ENCODE measurements around the gene UBE2I. TPM values are rescaled to one million over a fixed set of nuclear protein-coding genes. Genes with fewer than 3 reads are reported as not detected.

Gene UBE2I
- total and polyA plus RNA-seq, 12 donors = 50.7 to 203 (median 89.2) TPM

DNA sequence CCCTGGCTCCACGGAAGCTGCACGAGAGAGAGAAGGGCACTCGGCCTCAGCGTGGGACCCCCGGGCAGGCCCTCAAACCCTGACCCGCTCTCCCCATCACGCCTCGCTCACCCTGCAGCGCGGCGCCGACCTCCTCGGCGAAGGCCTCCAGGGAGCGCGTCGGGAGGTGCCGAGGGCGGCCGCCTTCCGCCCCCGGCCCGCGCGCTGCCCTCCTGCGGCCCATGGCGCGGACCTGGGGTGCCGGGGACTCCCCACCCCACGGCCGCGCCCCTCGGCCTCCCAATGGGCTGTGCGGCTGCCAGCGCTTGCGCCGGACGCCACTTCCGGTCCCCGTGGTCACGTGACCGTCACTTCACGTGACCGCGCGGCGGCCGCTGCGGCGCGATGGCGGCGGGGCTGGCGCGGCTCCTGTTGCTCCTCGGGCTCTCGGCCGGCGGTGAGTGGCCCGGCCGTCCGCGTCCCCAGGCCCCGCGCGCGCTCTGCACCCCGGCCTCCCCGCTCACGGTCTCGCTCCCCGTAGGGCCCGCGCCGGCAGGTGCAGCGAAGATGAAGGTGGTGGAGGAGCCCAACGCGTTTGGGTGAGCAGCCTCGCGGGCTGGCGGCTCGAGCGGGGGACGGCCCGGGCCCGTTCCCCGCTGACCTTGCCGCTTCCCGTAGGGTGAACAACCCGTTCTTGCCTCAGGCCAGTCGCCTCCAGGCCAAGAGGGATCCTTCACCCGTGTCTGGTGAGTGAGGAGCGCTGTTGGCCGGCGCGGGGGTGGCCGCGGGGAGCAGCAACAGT, 42.3 kb downstream of the UBE2I start, which contains the start of the genes GNPTG and TSR3:
Gene GNPTG, plus strand, starts transcription at position 350 of the 781 bp plus-strand sequence. Its CDS starts 35 bp downstream, at position 385.
Gene TSR3, minus strand, starts transcription at position 297 of the 781 bp plus-strand sequence. Its CDS starts 74 bp downstream, at position 223.
- H3K27ac ChIP-seq = peak within 1 kb of the TSS in 4 of 5 donors; percentile 1 to 85 (median 68)
- H3K27me3 ChIP-seq = no peaks in the 10 kb centered on the region
- H3K36me3 ChIP-seq (replicated peaks in 1 of 2) = peaks cover 0 to 32% of the 10 kb centered on the region in 2 donors
- TF ChIP-seq, protein P1, sequence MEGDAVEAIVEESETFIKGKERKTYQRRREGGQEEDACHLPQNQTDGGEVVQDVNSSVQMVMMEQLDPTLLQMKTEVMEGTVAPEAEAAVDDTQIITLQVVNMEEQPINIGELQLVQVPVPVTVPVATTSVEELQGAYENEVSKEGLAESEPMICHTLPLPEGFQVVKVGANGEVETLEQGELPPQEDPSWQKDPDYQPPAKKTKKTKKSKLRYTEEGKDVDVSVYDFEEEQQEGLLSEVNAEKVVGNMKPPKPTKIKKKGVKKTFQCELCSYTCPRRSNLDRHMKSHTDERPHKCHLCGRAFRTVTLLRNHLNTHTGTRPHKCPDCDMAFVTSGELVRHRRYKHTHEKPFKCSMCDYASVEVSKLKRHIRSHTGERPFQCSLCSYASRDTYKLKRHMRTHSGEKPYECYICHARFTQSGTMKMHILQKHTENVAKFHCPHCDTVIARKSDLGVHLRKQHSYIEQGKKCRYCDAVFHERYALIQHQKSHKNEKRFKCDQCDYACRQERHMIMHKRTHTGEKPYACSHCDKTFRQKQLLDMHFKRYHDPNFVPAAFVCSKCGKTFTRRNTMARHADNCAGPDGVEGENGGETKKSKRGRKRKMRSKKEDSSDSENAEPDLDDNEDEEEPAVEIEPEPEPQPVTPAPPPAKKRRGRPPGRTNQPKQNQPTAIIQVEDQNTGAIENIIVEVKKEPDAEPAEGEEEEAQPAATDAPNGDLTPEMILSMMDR (IDR thresholded peaks at IDR 0.05) = no peak
- TF ChIP-seq POLR2A (IDR thresholded peaks at IDR 0.05) = peak; percentile 73 to 83
- peak within 1 kb of the TSS; percentile 42 to 90 (median 66) for H3K4me3 ChIP-seq
- H3K9me3 ChIP-seq (replicated peaks in 1 of 3) = no peaks in the 10 kb centered on the region
- WGBS, 4 donors = 0 to 2% (median 0%) methylated on average over 11 to 98 of the region's 98 CpGs
- H3K4me1 ChIP-seq (replicated peaks in 1 of 2) = peaks cover 30 to 48% of the 10 kb centered on the region in 2 donors
- intact Hi-C loops (cut with DNase I) = loop anchor here in 1 of 2 donors (5.0 kb wide), 1 partner anchor 39 kb away; no protein-coding TSS in a partner anchor
- DNase-seq = peak; percentile 80 to 89 (median 85)

DNA sequence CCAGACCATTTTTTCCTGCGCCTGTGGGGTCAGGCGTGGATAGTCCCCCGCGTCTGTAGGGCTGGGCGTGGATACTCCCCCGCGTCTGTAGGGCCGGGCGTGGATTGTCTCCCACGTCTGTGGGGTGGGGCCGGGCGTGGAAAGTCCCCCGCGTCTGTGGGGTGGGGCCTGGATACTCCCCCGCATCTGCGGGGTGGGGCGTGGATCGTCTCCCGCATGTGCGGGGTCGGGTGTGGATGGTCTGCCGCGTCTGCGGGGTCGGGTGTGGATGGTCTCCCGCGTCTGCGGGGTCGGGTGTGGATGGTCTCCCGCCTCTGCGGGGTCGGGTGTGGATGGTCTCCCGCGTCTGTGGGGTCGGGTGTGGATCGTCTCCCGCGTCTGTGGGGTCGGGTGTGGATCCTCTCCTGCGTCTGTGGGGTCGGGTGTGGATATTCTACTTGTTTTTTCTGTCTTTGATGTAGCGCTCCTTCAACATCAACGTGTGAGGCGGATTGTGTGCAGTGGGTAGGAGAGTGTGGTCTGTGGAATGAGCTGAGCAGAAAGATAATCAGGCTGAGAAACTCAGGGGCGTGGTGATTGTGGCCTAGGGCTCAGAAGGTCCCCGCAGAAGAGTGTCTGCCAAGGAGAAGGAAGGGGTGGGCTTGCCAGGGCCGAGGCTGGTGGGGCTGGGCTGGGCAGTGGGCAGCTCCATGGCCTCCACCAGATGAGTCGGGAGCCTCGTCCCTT, 45.5 kb downstream of the UBE2I start:
- TF ChIP-seq, protein P1 (IDR thresholded peaks at IDR 0.05) = no peak
- TF ChIP-seq POLR2A (IDR thresholded peaks at IDR 0.05) = no peak
- Histone ChIP-seq H3K4me3 (no peak overlapping the region), H3K27ac (peak overlapping the region; percentile 86 to 98 (median 95)), H3K36me3 (replicated peaks in 1 of 2) (peaks cover 0 to 4% of the 10 kb centered on the region in 2 donors), H3K27me3 (no peaks in the 10 kb centered on the region), H3K9me3 (replicated peaks in 1 of 3) (no peaks in the 10 kb centered on the region), H3K4me1 (replicated peaks in 1 of 2) (peaks cover 58 to 65% of the 10 kb centered on the region in 2 donors)
- 85 to 86% (median 85%) methylated on average over 36 to 49 of the region's 49 CpGs for WGBS, 4 donors
- intact Hi-C loops (cut with DNase I) = loop anchor here in 1 of 2 donors (5.0 kb wide), 1 partner anchor 43 kb away; no protein-coding TSS in a partner anchor
- DNase-seq = no peak

DNA sequence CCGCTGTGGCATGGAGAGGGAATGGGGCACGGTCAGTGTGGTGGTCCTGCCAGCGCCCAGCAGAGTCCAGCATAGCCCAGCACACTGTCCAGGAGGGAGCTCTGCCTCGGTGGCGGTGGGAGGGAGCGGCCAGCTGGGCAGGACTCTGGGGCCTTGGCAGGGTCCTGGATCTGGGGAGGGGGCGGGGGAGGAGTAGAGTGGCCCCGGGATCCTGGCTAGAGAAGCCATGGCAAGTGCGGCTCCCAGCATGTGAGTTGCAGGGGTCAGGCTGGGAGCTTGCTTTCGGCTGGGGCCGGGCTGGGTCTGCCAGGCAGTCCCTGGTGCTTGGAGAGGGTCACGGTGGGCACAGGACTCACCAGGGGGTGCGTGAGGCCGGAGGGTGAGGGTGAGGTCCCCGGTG, 46.2 kb downstream of the UBE2I start:
- intact Hi-C loops (cut with DNase I) = no loop called here
- Histone ChIP-seq H3K27me3 (no peaks in the 10 kb centered on the region), H3K4me1 (replicated peaks in 1 of 2) (peaks cover 57 to 62% of the 10 kb centered on the region in 2 donors), H3K27ac (peak overlapping the region; percentile 86 to 98 (median 95)), H3K9me3 (replicated peaks in 1 of 3) (no peaks in the 10 kb centered on the region), H3K4me3 (peak overlapping the region in 1 of 4 donors; percentile 31), H3K36me3 (replicated peaks in 1 of 2) (peaks cover 0 to 2% of the 10 kb centered on the region in 2 donors)
- 61 to 65% (median 61%) methylated on average over 9 to 15 of the region's 15 CpGs for WGBS, 4 donors
- no peak for DNase-seq
- no peak for TF ChIP-seq POLR2A (IDR thresholded peaks at IDR 0.05)
- TF ChIP-seq, protein P1 (IDR thresholded peaks at IDR 0.05) = no peak

Data from adrenal gland (tissue), 12 donors.